ENCODE data around the gene SCGB3A1.

The SCGB3A1 gene

GRCh38 chr5:180586870-180587269 lies 4.4 kb downstream of the SCGB3A1 start:
- DNase-seq (ENCODE audit: low spot score), result no peak

GRCh38 chr5:180586204-180586603 lies 5.1 kb downstream of the SCGB3A1 start:
- DNase-seq (ENCODE audit: low spot score), result no peak

- no peak for DNase-seq (ENCODE audit: low spot score)
Measured at GRCh38 chr5:180583738-180584137, 7.6 kb downstream of the SCGB3A1 start.

GRCh38 chr5:180580681-180581080 lies 10.6 kb downstream of the SCGB3A1 start:
- DNase-seq (ENCODE audit: low spot score), result no peak

GRCh38 chr5:180575571-180575970 lies 15.7 kb downstream of the SCGB3A1 start:
- DNase-seq (ENCODE audit: low spot score), result no peak

- DNase-seq (ENCODE audit: low spot score), result no peak
Measured at GRCh38 chr5:180568914-180569313, 22.4 kb downstream of the SCGB3A1 start.

GRCh38 chr5:180563994-180564393 lies 27.3 kb downstream of the SCGB3A1 start:
- DNase-seq (ENCODE audit: low spot score), result no peak

GRCh38 chr5:180558232-180558631 lies 33.1 kb downstream of the SCGB3A1 start:
- no peak for DNase-seq (ENCODE audit: low spot score)

- no peak for DNase-seq (ENCODE audit: low spot score)
Measured at GRCh38 chr5:180557217-180557809, 34.0 kb downstream of the SCGB3A1 start.

- DNase-seq (ENCODE audit: low spot score), result no peak
Measured at GRCh38 chr5:180555168-180555921, 36.0 kb downstream of the SCGB3A1 start.

- no peak for DNase-seq (ENCODE audit: low spot score)
Measured at GRCh38 chr5:180553530-180553929, 37.8 kb downstream of the SCGB3A1 start.

GRCh38 chr5:180548563-180548962 lies 42.7 kb downstream of the SCGB3A1 start:
- no peak for DNase-seq (ENCODE audit: low spot score)

- no peak for DNase-seq (ENCODE audit: low spot score)
Measured at GRCh38 chr5:180545248-180545647, 46.1 kb downstream of the SCGB3A1 start.

- no peak for DNase-seq (ENCODE audit: low spot score)
Measured at GRCh38 chr5:180541710-180542109, 49.6 kb downstream of the SCGB3A1 start.

Measured in CD4-positive, alpha-beta T cell treated with Interleukin-2 at 100 ng/mL for 4 hours (primary cell).